Spleen (tissue), 11 donors: Measurements from ENCODE around the gene TNKS1BP1. TPM values are rescaled to one million over a fixed set of nuclear protein-coding genes. Genes with fewer than 3 reads are reported as not detected.
A peak's percentile ranks its signal among the peaks of the same experiment; 100 is the strongest.
"Not testable (repeated sequence)": the region's sequence is repeated elsewhere in the genome, so short reads cannot be mapped to it uniquely, and the experiment has no call there.

Experiments used
- DNase-seq: peaks from one replicate; pipeline ENCODE4 v3.0.0-alpha.2; 2020
- H3K27ac ChIP-seq, 8 donors: fragments of 200-600 bp; sonication (generic) in 7 of 8; 1 replicate in 4 of 8; 2 replicates in 4 of 8; pipeline versions ENCODE4 v1.5.0 to v1.8.0; 2016 to 2021; ENCODE audit warnings: inconsistent platforms in 4 of 8, mild to moderate bottlenecking in 4 of 8, moderate library complexity in 1 of 8
- H3K27me3 ChIP-seq, 7 donors: fragments of 200-600 bp; sonication (generic) in 6 of 7; replicated peaks in 1 of 7; 1 replicate in 4 of 7; 2 replicates in 3 of 7; pipeline versions ENCODE4 v1.5.0 to v1.8.0; 2016 to 2021; ENCODE audit warnings: inconsistent platforms in 3 of 7, mild to moderate bottlenecking in 1 of 7
- H3K36me3 ChIP-seq, 6 donors: fragments of 200-600 bp; sonication (generic) in 5 of 6; 1 replicate in 4 of 6; 2 replicates in 2 of 6; pipeline versions ENCODE4 v1.5.0 to v1.8.0; 2016 to 2021; ENCODE audit warnings: inconsistent platforms in 2 of 6
- H3K4me1 ChIP-seq, 6 donors: fragments of 200-600 bp; sonication (generic) in 5 of 6; 1 replicate in 3 of 6; 2 replicates in 3 of 6; pipeline versions ENCODE4 v1.5.0 to v1.8.0; 2016 to 2021; ENCODE audit warnings: inconsistent platforms in 3 of 6
- H3K4me3 ChIP-seq, 8 donors: fragments of 200-600 bp; sonication (generic) in 7 of 8; 1 replicate in 4 of 8; 2 replicates in 4 of 8; pipeline versions ENCODE4 v1.5.0 to v1.8.0; 2016 to 2021; ENCODE audit warnings: inconsistent platforms in 4 of 8, mild to moderate bottlenecking in 4 of 8, moderate library complexity in 2 of 8
- H3K9me3 ChIP-seq, 8 donors: fragments of 200-600 bp; sonication (generic) in 7 of 8; 1 replicate in 4 of 8; 2 replicates in 4 of 8; pipeline versions ENCODE4 v1.5.0 to v1.8.0; 2016 to 2021; ENCODE audit warnings: inconsistent platforms in 4 of 8
- CTCF ChIP-seq, 11 experiments: fragments of 200-600 bp in 7 of 11; fragments of 450-650 bp in 4 of 11; sonication (generic) in 4 of 11; IDR thresholded peaks in 8 of 11; conservative IDR thresholded peaks in 3 of 11; 1 replicate in 7 of 11; 2 replicates in 4 of 11; pipeline versions ENCODE4 v1.4.0 to v1.8.0; 2016 to 2021; ENCODE audit warnings: antibody characterized with exemption in 11 of 11, inconsistent platforms in 4 of 11, mild to moderate bottlenecking in 1 of 11
- POLR2A ChIP-seq, 3 donors: fragments of 450-650 bp; IDR thresholded peaks; one replicate each; pipeline ENCODE4 v1.5.1; 2017; ENCODE audit warnings: antibody characterized with exemption in 3 of 3, mild to moderate bottlenecking in 1 of 3
- POLR2AphosphoS5 ChIP-seq, 3 donors: sonication (generic); formaldehyde crosslinking; IDR thresholded peaks; one replicate each; pipeline ENCODE4 v1.5.1; 2017; ENCODE audit warnings: antibody characterized with exemption in 3 of 3
- WGBS, 5 donors: extraction: QIAGEN DNeasy Blood & Tissue Kit in 3 of 5; methylation state at CpG; one replicate each; pipeline versions ENCODE4 v1.1.5 to v1.1.7; 2013 to 2018; 5-methylcytosine and 5-hydroxymethylcytosine counted together
- intact Hi-C: fragments of 100-400 bp; cut with DNase I; formaldehyde crosslinking; loops from one replicate; pipeline ENCODE4 v1.15.0; 2023; ENCODE audit warnings: low total_unique reads
- polyA plus RNA-seq, 3 donors: library from polyadenylated mRNA; stranded (reverse); fragments of 200-250 nt; gene quantifications; one replicate each; pipeline ENCODE4 v1.2.1, GENCODE V29; 2013
- total RNA-seq, 7 donors: library from RNA; depleted of rRNA in 3 of 7; stranded (reverse); fragments of >200 nt in 3 of 7; fragmentation: NEBNext Ultra II Directional in 4 of 7; extraction: Animal tissue kit (Norgen Biotek cat#: 25700) in 4 of 7; gene quantifications; one replicate each; pipeline versions ENCODE4 v1.1.0 to v1.2.1, GENCODE V29; 2016 to 2021
- donor health status: healthy with polysubstance abuse.
- donor health status: DM: no; HTN: no; CAD: no; lungs with moderate emphysema.
- donor health status: DM: no; HTN: no; CAD: no.
- donor health status: Bipolar disorder and iron deficiency.
- donor health status: healthy.
- donor health status: DM: no; HTN: no; CAD: no.
- donor health status: DM: yes; HTN: yes; CAD: no.

TNKS1BP1 gene
- total and polyA plus RNA-seq, 10 donors: 19.8 to 126 (median 48.2) TPM

GRCh38 chr11:57341250-57341808 is 16.6 kb upstream of the TNKS1BP1 start:
- intact Hi-C loops: loop anchor here (10.0 kb wide), 1 partner anchor 303 kb away; the partner anchor contains the start of gene YPEL4
- Histone ChIP-seq H3K36me3 (no peaks in the 10 kb centered on the region), H3K4me3 (no peak overlapping the region), H3K27me3 (no peaks in the 10 kb centered on the region), H3K4me1 (peaks cover 0 to 13% (median 9%) of the 10 kb centered on the region in 6 donors), H3K27ac (no peak overlapping the region), H3K9me3 (no peaks in the 10 kb centered on the region)
- no peak for TF ChIP-seq POLR2A (IDR thresholded peaks at IDR 0.05)
- DNase-seq: peak; percentile 47
- WGBS, 5 donors: 68 to 82% (median 69%) methylated on average over 6 of the region's 6 CpGs

- Histone ChIP-seq H3K27me3 (no peaks in the 10 kb centered on the region), H3K36me3 (no peaks in the 10 kb centered on the region), H3K27ac (no peak overlapping the region), H3K4me3 (no peak overlapping the region), H3K9me3 (no peaks in the 10 kb centered on the region), H3K4me1 (peaks cover 0 to 13% (median 9%) of the 10 kb centered on the region in 6 donors)
- TF ChIP-seq POLR2A (IDR thresholded peaks at IDR 0.05) (no peak), CTCF (IDR thresholded peaks at IDR 0.05 in 8 of 11, conservative IDR thresholded peaks at IDR 0.05 in 3 of 11) (no peak), POLR2AphosphoS5 (IDR thresholded peaks at IDR 0.05) (no peak)
- intact Hi-C loops: loop anchor here (10.0 kb wide), 1 partner anchor 305 kb away; the partner anchor contains the start of gene YPEL4
- DNase-seq: peak; percentile 59
- 54 to 58% (median 55%) methylated on average over 11 to 12 of the region's 12 CpGs for WGBS, 5 donors
These were observed 15.4 kb upstream of the TNKS1BP1 start for GRCh38 chr11:57340039-57340615.

DNA sequence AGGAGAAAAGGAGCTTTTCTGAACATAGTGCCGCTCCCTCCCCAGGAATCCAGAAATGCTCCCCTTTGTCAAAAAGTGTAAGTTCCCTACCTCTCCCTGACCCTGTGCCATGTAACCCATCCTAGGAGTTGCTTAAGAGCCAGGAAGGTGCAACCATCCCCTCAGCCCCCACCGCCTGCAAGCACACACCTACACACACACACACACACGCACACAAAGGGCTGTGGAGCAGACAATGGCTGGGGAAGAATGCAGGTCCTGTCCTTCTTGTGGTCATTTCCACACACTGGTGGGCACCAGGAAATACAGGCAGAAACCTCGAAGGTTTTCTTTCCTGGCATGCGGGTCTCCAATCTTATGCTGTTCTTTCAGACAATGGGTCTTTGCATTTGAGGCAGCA is 14.6 kb upstream of the TNKS1BP1 start:
- no peaks in the 10 kb centered on the region for H3K9me3 ChIP-seq
- H3K4me1 ChIP-seq: peaks cover 0 to 21% (median 17%) of the 10 kb centered on the region in 6 donors
- peak; percentile 56 for DNase-seq
- TF ChIP-seq CTCF (IDR thresholded peaks at IDR 0.05 in 8 of 11, conservative IDR thresholded peaks at IDR 0.05 in 3 of 11): no peak
- TF ChIP-seq POLR2AphosphoS5 (IDR thresholded peaks at IDR 0.05): no peak
- TF ChIP-seq POLR2A (IDR thresholded peaks at IDR 0.05): no peak
- H3K36me3 ChIP-seq: peaks cover 0 to 2% (median 0%) of the 10 kb centered on the region in 6 donors
- no peak overlapping the region for H3K27ac ChIP-seq
- H3K4me3 ChIP-seq: no peak overlapping the region
- intact Hi-C loops: no loop called here
- H3K27me3 ChIP-seq: no peaks in the 10 kb centered on the region
- 70 to 88% (median 75%) methylated on average over 5 of the region's 5 CpGs for WGBS, 5 donors

DNA sequence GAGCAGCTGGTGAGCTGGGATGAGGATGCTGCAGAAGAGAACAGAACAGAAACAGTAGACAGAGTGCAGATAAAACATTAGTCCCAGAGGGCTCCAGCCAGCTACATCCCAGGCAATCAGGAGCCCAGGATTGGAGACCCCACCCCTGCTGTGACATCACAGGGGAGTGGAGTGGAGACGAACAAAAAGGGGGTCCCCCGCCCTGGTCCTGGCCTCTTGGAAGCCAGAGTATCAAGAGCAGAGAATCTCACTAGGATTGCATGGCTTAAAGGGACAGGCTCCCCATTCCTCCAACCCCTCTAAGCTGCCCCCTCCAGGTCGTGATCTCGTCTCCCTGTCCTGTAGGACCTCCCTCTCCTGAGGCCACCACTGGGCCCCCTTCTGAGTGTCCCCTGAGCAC is 13.4 kb upstream of the TNKS1BP1 start, which contains the start of gene P2RX3:
P2RX3 (plus strand) TSS at position 211 of the 400 bp plus-strand sequence. CDS start 199 bp downstream, outside the sequence.
- H3K27ac ChIP-seq: no peak within 1 kb of the TSS
- no peak within 1 kb of the TSS for H3K4me3 ChIP-seq
- no peaks in the 10 kb centered on the region for H3K27me3 ChIP-seq
- H3K9me3 ChIP-seq: no peaks in the 10 kb centered on the region
- peaks cover 0 to 14% (median 3%) of the 10 kb centered on the region in 6 donors for H3K36me3 ChIP-seq
- peak; percentile 71 for DNase-seq
- peaks cover 0 to 33% (median 22%) of the 10 kb centered on the region in 6 donors for H3K4me1 ChIP-seq
- no peak for TF ChIP-seq POLR2AphosphoS5 (IDR thresholded peaks at IDR 0.05)
- no peak for TF ChIP-seq POLR2A (IDR thresholded peaks at IDR 0.05)
- TF ChIP-seq CTCF (IDR thresholded peaks at IDR 0.05 in 8 of 11, conservative IDR thresholded peaks at IDR 0.05 in 3 of 11): no peak
- WGBS, 5 donors: 49 to 70% (median 63%) methylated on average over 3 to 4 of the region's 4 CpGs
- intact Hi-C loops: no loop called here

- Histone ChIP-seq H3K27ac (peak overlapping the region in 4 of 8 donors; percentile 91 to 96 (median 94)), H3K36me3 (peaks cover 0 to 26% (median 15%) of the 10 kb centered on the region in 6 donors), H3K4me1 (peaks cover 0 to 35% (median 22%) of the 10 kb centered on the region in 6 donors)
- peak; percentile 66 for DNase-seq
- H3K27me3 ChIP-seq, intact Hi-C loops, H3K4me3 ChIP-seq, H3K9me3 ChIP-seq: not testable (repeated sequence)
- 88 to 98% (median 95%) methylated on average over 6 of the region's 6 CpGs for WGBS, 5 donors
These were observed 12.1 kb upstream of the TNKS1BP1 start for GRCh38 chr11:57336856-57337255.
